CD4-positive, alpha-beta memory T cell (primary cell): ENCODE results near the gene TRAF2. TPM values are rescaled to one million over a fixed set of nuclear protein-coding genes. Genes with fewer than 3 reads are reported as not detected.
"Not testable (repeated sequence)": the region's sequence is repeated elsewhere in the genome, so short reads cannot be mapped to it uniquely, and the experiment has no call there.

ENCODE experiments used
- CTCF ChIA-PET: fragments of 350-600 bp; sonication (Branson Sonifier 250); formaldehyde crosslinking; loops from one replicate; lab custom pipeline; 2021; ENCODE audit warnings: inconsistent platforms; ENCODE audit not compliant: partially characterized antibody; lab: Charles Lee
- POLR2A ChIA-PET: fragments of 350-600 bp; sonication (Branson Sonifier 250); formaldehyde crosslinking; loops from one replicate; lab custom pipeline; 2021; ENCODE audit not compliant: partially characterized antibody; lab: Charles Lee
- DNase-seq, 5 donors: peaks; one replicate each; pipeline versions ENCODE4 v3.0.0 to v3.0.0-alpha.2; 2020 to 2022; ENCODE audit warnings: mixed read lengths in 1 of 5
- H3K27ac ChIP-seq: one replicate; pipeline ENCODE4 v1.7.0; 2013; ENCODE audit warnings: low read depth, low read length
- H3K27me3 ChIP-seq: 2 replicates; pipeline ENCODE4 v1.7.0; 2013; ENCODE audit warnings: mild to moderate bottlenecking, low read length, moderate library complexity; ENCODE audit not compliant: insufficient read depth
- H3K36me3 ChIP-seq: 2 replicates; pipeline ENCODE4 v1.7.0; 2013; ENCODE audit warnings: mild to moderate bottlenecking, low read length, moderate library complexity; ENCODE audit not compliant: insufficient read depth
- H3K4me1 ChIP-seq: 2 replicates; pipeline ENCODE4 v1.7.0; 2013; ENCODE audit warnings: mild to moderate bottlenecking, low read length, moderate library complexity; ENCODE audit not compliant: insufficient read depth
- H3K4me3 ChIP-seq, 2 donors: one replicate each; pipeline ENCODE4 v1.7.0; 2013; ENCODE audit warnings: low read length in 2 of 2, mild to moderate bottlenecking in 1 of 2
- H3K9me3 ChIP-seq, 2 donors: one replicate each; pipeline ENCODE4 v1.7.0; 2013; ENCODE audit warnings: low read length in 2 of 2, control low read depth in 1 of 2; ENCODE audit not compliant: control insufficient read depth in 1 of 2
- H3K27ac Mint-ChIP-seq, 7 donors: one replicate each; pipeline ENCODE4 v1.8.0; 2020 to 2021; ENCODE audit warnings: mixed read lengths in 7 of 7, mild to moderate bottlenecking in 6 of 7, inconsistent platforms in 3 of 7, moderate library complexity in 3 of 7
- H3K27me3 Mint-ChIP-seq, 2 donors: one replicate each; pipeline ENCODE4 v1.8.0; 2020 to 2021; ENCODE audit warnings: mixed read lengths in 2 of 2
- H3K36me3 Mint-ChIP-seq, 2 donors: one replicate each; pipeline ENCODE4 v1.8.0; 2020 to 2021; ENCODE audit warnings: mixed read lengths in 2 of 2, inconsistent platforms in 1 of 2, mild to moderate bottlenecking in 1 of 2
- H3K4me1 Mint-ChIP-seq, 4 donors: one replicate each; pipeline ENCODE4 v1.8.0; 2020 to 2021; ENCODE audit warnings: mixed read lengths in 4 of 4, mild to moderate bottlenecking in 1 of 4
- H3K4me3 Mint-ChIP-seq, 8 donors: one replicate each; pipeline ENCODE4 v1.8.0; 2020 to 2021; ENCODE audit warnings: mixed read lengths in 8 of 8, mild to moderate bottlenecking in 7 of 8, moderate library complexity in 6 of 8, inconsistent platforms in 3 of 8
- H3K9me3 Mint-ChIP-seq, 8 donors: one replicate each; pipeline ENCODE4 v1.8.0; 2020 to 2021; ENCODE audit warnings: mixed read lengths in 8 of 8, mild to moderate bottlenecking in 5 of 8, inconsistent platforms in 3 of 8, moderate library complexity in 1 of 8
- intact Hi-C: fragments of 100-400 bp; cut with micrococcal nuclease; formaldehyde crosslinking; loops from one replicate; pipeline ENCODE4 v1.15.1; 2023
- polyA plus RNA-seq, 2 donors: library from polyadenylated mRNA; unstranded; fragments of 300-500 nt; fragmentation: Illumina TruSeq; gene quantifications; one replicate each; pipeline ENCODE4 v1.2.3, GENCODE V29; 2021
- total RNA-seq, 2 experiments: library from RNA; stranded (reverse); gene quantifications; one replicate each; pipeline ENCODE4 v1.2.3, GENCODE V29; 2021

Gene TRAF2
- total and polyA plus RNA-seq, 4 experiments from 2014 or later: 11.1 to 43.2 (median 32.7) TPM

DNA sequence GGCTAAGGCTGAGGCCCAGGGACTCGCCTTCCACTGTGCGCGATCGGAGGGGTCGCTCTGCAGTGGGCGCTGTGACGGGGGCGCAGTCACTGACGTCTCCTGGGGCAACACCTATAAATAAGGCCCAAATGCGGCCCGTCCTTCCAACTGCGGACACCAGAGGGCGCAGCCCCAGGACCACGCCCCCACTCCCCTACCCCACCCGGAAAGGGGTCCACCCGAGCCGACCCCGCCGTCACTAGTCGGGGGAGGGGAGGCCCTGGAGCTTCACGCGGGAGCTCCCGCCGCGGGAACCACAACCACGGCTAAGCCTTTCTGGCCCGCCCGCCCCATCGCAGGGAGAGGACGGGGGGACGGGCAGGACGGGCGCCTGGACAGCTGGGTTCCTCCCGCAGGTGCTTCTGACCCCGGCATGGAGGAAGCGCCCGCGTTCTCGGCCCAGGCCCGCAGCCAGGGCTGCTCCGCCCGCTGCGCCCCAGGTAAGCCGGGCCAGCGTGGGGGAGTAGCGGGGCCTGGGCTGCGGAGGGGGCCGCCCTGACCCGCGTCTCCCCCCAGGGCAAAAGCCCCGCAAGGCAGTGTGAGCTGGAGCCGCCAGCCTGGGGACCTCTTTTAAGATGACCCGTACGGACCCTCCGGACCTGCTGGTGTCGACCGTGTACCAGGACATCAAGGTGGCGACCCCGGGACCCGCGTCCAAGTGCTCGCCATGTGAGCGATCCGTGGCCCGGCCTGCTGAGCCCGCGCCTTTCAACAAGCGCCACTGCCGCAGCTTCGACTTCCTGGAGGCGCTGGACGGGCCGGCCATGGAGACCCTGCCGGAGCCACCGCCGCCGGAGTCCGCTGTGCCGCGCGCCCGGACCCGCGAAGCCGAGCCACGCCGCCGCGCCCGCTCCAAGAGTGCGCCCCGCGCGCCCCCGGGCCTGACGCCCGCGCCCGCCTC lies 42.2 kb upstream of the TRAF2 start:
- CTCF ChIA-PET: interaction anchor here (0.6 to 4.9 kb wide), 17 partner anchors 9 to 203 kb away, joined by 3 to 36 read pairs (median 5); partner anchors contain the start of genes CLIC3, FUT7 and TRAF2
- H3K9me3 Mint-ChIP-seq, H3K9me3 ChIP-seq, H3K4me3 ChIP-seq, H3K27ac ChIP-seq, H3K27me3 ChIP-seq, H3K36me3 ChIP-seq: not testable (repeated sequence)
- H3K36me3 Mint-ChIP-seq: peaks cover 0 to 15% of the 10 kb centered on the region in 2 donors
- H3K4me1 Mint-ChIP-seq: peaks cover 12 to 36% (median 17%) of the 10 kb centered on the region in 4 donors
- peak overlapping the region; percentile 54 to 78 (median 74) for H3K4me3 Mint-ChIP-seq
- intact Hi-C loops: loop anchor here (5.0 kb wide), 1 partner anchor 37 kb away; the partner anchor contains the start of gene RABL6
- DNase-seq: peak; percentile 52 to 66 (median 55)
- peaks cover 6 to 12% of the 10 kb centered on the region in 2 donors for H3K27me3 Mint-ChIP-seq
- peak overlapping the region in 5 of 7 donors; percentile 10 to 73 (median 42) for H3K27ac Mint-ChIP-seq
- POLR2A ChIA-PET: interaction anchor here (0.9 to 1.8 kb wide), 6 partner anchors 39 to 148 kb away, joined by 3 to 6 read pairs (median 4); partner anchors contain the start of genes C8G, FBXW5, PAXX and TRAF2
- H3K4me1 ChIP-seq: peaks cover 30% of the 10 kb centered on the region

DNA sequence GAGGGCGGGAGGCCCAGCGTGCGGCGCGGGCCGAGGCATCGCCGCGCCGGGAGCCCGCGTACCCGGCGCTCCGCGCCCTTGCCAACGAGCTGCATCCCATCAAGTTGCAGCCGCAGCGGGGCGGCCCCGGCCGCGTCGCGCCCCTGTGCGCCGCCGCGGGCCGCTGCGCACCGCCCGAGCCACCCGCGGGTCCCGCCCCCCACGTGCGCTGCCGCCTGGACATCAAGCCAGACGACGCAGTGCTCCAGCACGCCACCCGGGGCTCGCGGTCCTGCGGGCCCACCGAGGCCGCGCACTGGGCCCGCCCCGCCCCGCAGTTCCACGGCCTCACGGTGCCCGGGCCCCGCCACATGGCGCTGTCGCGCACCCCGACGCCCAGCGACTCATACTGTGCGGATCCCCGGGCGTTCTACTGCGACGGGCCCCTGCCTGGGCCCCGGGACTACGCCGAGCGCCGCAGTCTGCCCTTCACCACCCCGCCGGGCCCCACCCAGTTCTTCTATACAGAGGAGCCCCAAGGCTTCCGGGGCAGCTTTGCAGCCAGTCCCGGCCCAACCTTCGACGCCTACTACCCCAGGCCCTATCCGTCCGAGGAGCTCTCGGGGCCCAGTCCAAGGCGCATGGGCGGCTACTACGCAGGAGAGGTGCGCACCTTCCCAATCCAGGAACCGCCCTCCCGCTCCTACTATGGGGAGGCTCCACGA lies 41.4 kb upstream of the TRAF2 start:
- peaks cover 6 to 13% of the 10 kb centered on the region in 2 donors for H3K27me3 Mint-ChIP-seq

DNA sequence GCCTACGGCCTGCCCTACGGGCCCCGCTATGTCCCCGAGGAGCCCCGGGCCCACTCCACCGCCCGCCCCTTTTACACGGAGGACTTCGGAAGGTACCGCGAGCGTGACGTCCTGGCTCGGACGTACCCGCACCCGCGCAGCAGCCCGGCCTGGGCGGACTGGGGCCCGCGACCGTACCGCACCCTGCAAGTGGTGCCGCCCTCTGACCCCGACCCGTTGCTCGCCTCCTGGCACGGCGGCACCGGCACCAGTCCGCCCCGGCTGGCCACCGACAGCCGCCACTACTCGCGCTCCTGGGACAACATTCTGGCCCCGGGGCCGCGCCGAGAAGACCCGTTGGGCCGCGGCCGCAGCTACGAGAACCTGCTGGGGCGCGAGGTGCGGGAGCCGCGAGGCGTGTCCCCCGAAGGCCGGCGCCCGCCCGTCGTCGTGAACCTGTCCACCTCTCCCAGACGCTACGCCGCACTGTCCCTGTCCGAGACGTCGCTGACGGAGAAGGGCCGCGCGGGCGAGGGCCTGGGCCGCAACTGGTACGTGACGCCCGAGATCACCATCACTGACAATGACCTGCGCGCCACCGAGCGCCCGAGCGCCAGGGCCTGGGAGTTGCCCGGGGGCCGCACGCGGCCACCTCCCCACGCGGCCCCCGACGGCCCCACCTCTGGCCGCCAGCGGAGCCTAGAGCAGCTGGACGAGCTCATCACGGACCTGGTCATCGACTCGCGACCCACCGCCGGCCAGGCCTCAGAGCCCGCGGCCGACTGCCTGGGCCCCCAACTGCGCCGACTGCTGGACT lies 40.7 kb upstream of the TRAF2 start:
- POLR2A ChIA-PET: interaction anchor here (1.1 kb wide), 2 partner anchors 40 to 147 kb away, joined by 3 to 5 read pairs; partner anchors contain the start of gene TRAF2

More for the DNA sequence above, 41.4 kb upstream of the TRAF2 start:
- H3K4me3 ChIP-seq: no peak overlapping the region
- peak overlapping the region in 2 of 7 donors; percentile 63 to 70 for H3K27ac Mint-ChIP-seq
- no peaks in the 10 kb centered on the region for H3K9me3 ChIP-seq
- no peak overlapping the region for H3K27ac ChIP-seq
- no peaks in the 10 kb centered on the region for H3K27me3 ChIP-seq
- peaks cover 12 to 43% (median 19%) of the 10 kb centered on the region in 4 donors for H3K4me1 Mint-ChIP-seq
- peaks cover 0 to 17% of the 10 kb centered on the region in 2 donors for H3K36me3 Mint-ChIP-seq
- peak in 2 of 5 donors; percentile 26 to 27 for DNase-seq
- intact Hi-C loops: loop anchor here (5.0 kb wide), 2 partner anchors 38 to 242 kb away; partner anchors contain the start of genes MAN1B1 and RABL6
- ChIA-PET CTCF (interaction anchor here (0.8 to 4.9 kb wide), 6 partner anchors 10 to 190 kb away, joined by 3 to 36 read pairs (median 4); no protein-coding TSS in a partner anchor), POLR2A (interaction anchor here (0.9 to 1.8 kb wide), 6 partner anchors 38 to 148 kb away, joined by 3 to 6 read pairs (median 4); partner anchors contain the start of genes C8G, FBXW5, PAXX and TRAF2)
- peak overlapping the region in 6 of 8 donors; percentile 7 to 57 (median 37) for H3K4me3 Mint-ChIP-seq
- H3K9me3 Mint-ChIP-seq: peaks cover 0 to 2% (median 0%) of the 10 kb centered on the region in 8 donors
- peaks cover 33% of the 10 kb centered on the region for H3K4me1 ChIP-seq
- no peaks in the 10 kb centered on the region for H3K36me3 ChIP-seq

DNA sequence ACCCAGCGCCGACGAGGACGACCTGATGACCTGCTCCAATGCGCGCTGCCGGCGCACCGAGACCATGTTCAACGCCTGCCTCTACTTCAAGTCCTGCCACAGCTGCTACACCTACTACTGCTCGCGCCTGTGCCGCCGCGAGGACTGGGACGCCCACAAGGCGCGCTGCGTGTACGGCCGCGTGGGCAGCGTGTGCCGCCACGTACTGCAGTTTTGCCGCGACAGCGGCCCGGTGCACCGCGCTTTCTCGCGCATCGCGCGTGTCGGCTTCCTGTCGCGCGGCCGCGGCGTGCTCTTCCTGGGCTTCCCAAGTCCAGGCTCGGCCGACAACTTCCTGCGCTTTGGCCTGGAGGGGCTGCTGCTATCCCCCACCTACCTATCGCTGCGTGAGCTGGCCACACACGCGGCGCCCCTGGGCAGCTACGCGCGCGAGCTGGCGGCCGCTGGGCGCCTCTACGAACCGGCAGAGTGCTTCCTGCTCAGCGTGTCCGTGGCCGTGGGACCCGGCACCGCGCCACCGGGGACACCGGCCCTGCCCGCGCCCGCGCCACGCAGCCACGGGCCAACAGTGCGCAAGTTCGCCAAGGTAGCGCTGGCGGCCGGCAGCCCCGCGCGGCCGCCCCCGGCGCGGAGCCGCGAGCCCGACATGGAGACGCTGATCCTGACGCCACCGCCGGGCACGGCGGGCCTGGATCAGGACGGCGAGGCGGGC lies 39.8 kb upstream of the TRAF2 start:
- peak overlapping the region in 1 of 2 donors; percentile 19 for H3K4me3 ChIP-seq

More for the DNA sequence above, 40.7 kb upstream of the TRAF2 start:
- Histone ChIP-seq H3K4me1 (peaks cover 38% of the 10 kb centered on the region), H3K36me3 (no peaks in the 10 kb centered on the region), H3K9me3 (no peaks in the 10 kb centered on the region), H3K4me3 (no peak overlapping the region), H3K27ac (no peak overlapping the region), H3K27me3 (no peaks in the 10 kb centered on the region)
- Mint-ChIP-seq H3K27me3 (peaks cover 6 to 13% of the 10 kb centered on the region in 2 donors), H3K36me3 (peaks cover 0 to 14% of the 10 kb centered on the region in 2 donors), H3K9me3 (peaks cover 0 to 2% (median 0%) of the 10 kb centered on the region in 8 donors), H3K27ac (peak overlapping the region in 2 of 7 donors; percentile 63 to 70), H3K4me3 (peak overlapping the region in 6 of 8 donors; percentile 7 to 57 (median 37)), H3K4me1 (peaks cover 12 to 41% (median 22%) of the 10 kb centered on the region in 4 donors)
- CTCF ChIA-PET: interaction anchor here (1.0 to 4.9 kb wide), 3 partner anchors 39 to 189 kb away, joined by 3 to 36 read pairs (median 29); no protein-coding TSS in a partner anchor
- DNase-seq: no peak
- intact Hi-C loops: loop anchor here (5.0 kb wide), 1 partner anchor 242 kb away; the partner anchor contains the start of gene MAN1B1

DNA sequence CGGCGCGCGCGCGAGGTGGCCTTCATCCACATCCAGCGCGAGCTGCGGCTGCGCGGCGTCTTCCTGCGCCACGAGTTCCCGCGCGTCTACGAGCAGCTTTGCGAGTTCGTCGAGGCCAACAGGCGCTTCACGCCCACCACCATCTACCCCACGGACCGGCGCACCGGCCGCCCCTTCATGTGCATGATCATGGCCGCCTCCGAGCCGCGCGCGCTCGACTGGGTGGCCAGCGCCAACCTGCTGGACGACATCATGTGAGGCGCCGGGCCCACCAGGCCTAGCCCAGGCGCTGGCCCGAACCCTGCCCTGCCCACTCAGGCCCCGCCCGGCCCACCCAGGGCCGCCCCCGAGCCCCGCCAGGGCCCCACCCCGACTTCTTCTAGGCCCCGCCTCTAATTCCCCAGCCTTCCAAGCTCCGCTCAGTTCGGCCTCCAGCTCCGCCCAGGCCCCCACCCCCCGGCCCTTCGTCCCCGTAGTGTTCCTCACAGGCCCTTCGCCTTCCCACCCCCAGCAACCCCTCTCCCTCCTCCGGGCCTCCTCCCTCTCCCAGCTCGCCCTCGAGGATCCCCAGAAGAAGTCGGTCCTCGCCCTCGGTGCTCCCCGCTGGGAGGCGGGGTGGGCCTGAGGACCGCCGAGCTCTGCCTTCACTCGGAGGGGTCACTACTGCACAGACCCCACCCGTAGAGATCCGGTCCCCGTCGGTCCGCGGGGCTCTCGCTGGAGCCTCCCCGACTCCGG lies 39.1 kb upstream of the TRAF2 start:
- Histone ChIP-seq H3K4me3 (peak overlapping the region in 1 of 2 donors; percentile 85), H3K27ac (no peak overlapping the region), H3K9me3 (no peaks in the 10 kb centered on the region), H3K4me1 (peaks cover 33% of the 10 kb centered on the region), H3K36me3 (no peaks in the 10 kb centered on the region), H3K27me3 (no peaks in the 10 kb centered on the region)
- peaks cover 10 to 37% (median 17%) of the 10 kb centered on the region in 4 donors for H3K4me1 Mint-ChIP-seq
- peak in 1 of 5 donors; percentile 39 for DNase-seq
- H3K36me3 Mint-ChIP-seq: peaks cover 0 to 13% of the 10 kb centered on the region in 2 donors
- ChIA-PET CTCF (interaction anchor here (0.6 to 2.1 kb wide), 3 partner anchors 11 to 188 kb away, joined by 3 to 5 read pairs (median 5); no protein-coding TSS in a partner anchor), POLR2A (interaction anchor here (0.7 to 2.0 kb wide), 9 partner anchors 13 to 182 kb away, joined by 3 to 10 read pairs (median 3); partner anchors contain the start of genes EDF1, RABL6 and TRAF2)
- peak overlapping the region; percentile 76 to 94 (median 85) for H3K4me3 Mint-ChIP-seq
- peaks cover 0 to 2% (median 0%) of the 10 kb centered on the region in 8 donors for H3K9me3 Mint-ChIP-seq
- H3K27ac Mint-ChIP-seq: peak overlapping the region in 6 of 7 donors; percentile 29 to 96 (median 80)
- H3K27me3 Mint-ChIP-seq: peaks cover 6 to 12% of the 10 kb centered on the region in 2 donors
- intact Hi-C loops: loop anchor here (5.0 kb wide), 1 partner anchor 240 kb away; the partner anchor contains the start of gene MAN1B1

More for the DNA sequence above, 39.8 kb upstream of the TRAF2 start:
- H3K27ac ChIP-seq: no peak overlapping the region
- H3K27ac Mint-ChIP-seq: peak overlapping the region in 3 of 7 donors; percentile 53 to 96 (median 67)
- DNase-seq: peak in 1 of 5 donors; percentile 18
- H3K4me1 ChIP-seq: peaks cover 38% of the 10 kb centered on the region
- H3K4me3 Mint-ChIP-seq: peak overlapping the region in 5 of 8 donors; percentile 43 to 63 (median 54)
- peaks cover 6 to 13% of the 10 kb centered on the region in 2 donors for H3K27me3 Mint-ChIP-seq
- H3K9me3 ChIP-seq: no peaks in the 10 kb centered on the region
- intact Hi-C loops: loop anchor here (5.0 kb wide), 1 partner anchor 241 kb away; the partner anchor contains the start of gene MAN1B1
- CTCF ChIA-PET: interaction anchor here (1.0 to 2.1 kb wide), 2 partner anchors 38 to 189 kb away, joined by 3 to 5 read pairs; no protein-coding TSS in a partner anchor
- H3K27me3 ChIP-seq: no peaks in the 10 kb centered on the region
- H3K4me1 Mint-ChIP-seq: peaks cover 12 to 41% (median 21%) of the 10 kb centered on the region in 4 donors
- peaks cover 0 to 2% (median 0%) of the 10 kb centered on the region in 8 donors for H3K9me3 Mint-ChIP-seq
- H3K36me3 Mint-ChIP-seq: peaks cover 0 to 14% of the 10 kb centered on the region in 2 donors
- POLR2A ChIA-PET: interaction anchor here (0.7 to 2.0 kb wide), 9 partner anchors 14 to 183 kb away, joined by 3 to 10 read pairs (median 3); partner anchors contain the start of genes EDF1, RABL6 and TRAF2
- no peaks in the 10 kb centered on the region for H3K36me3 ChIP-seq
